GM12892 (cell line): Measurements from ENCODE around the gene IGFBP2.

Experiments
- POLR2A ChIP-seq: IDR thresholded peaks from 2 replicates; pipeline ENCODE4 v1.6.1; 2011; ENCODE audit warnings: low read depth, low read length, control low read depth
- POLR2AphosphoS5 ChIP-seq: IDR thresholded peaks from 2 replicates; pipeline ENCODE4 v1.6.1; 2011; ENCODE audit warnings: low read depth, low read length, control low read depth

GRCh38 chr2:216661639-216662375 is 28.6 kb downstream of the IGFBP2 start:
- TF ChIP-seq POLR2AphosphoS5 (no peak), POLR2A (no peak)
